Hindlimb muscle (tissue), 1 donor: ENCODE results near the gene POMT1. TPM values are rescaled to one million over a fixed set of nuclear protein-coding genes. Genes with fewer than 3 reads are reported as not detected.
"Not testable (repeated sequence)": the region's sequence is repeated elsewhere in the genome, so short reads cannot be mapped to it uniquely, and the experiment has no call there.

Source experiments
- DNase-seq: peaks from one replicate; pipeline ENCODE4 v3.0.0-alpha.2; 2013
- polyA plus RNA-seq: library from polyadenylated mRNA; unstranded; fragments of 120-200 nt; gene quantifications from one replicate; pipeline ENCODE4 v1.2.1, GENCODE V29; 2013; ENCODE audit not compliant: insufficient read length

POMT1 gene
- polyA plus RNA-seq, 1 donor: 29.9 TPM

GRCh38 chr9:131525643-131526565, 23.2 kb downstream of the POMT1 start:
- DNase-seq: no peak

DNA sequence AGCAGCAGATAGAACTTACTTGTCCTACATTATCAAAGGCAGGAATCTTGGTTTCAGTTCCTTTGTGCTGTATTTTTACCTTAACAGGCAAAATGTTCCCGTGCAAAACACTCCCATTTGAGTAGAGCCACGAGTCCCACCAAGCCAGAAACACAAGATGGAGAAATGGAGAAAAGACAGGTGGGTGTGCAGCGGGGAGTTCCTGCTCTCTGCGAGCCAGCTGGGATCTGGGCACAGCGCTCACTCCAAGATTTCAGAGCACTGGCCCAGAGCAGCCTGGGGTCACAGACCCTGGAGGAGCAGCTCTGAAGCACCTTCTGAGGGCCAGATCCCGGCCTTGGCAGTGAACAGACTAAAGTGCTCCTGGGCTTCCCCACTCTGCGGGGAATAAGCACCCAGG, 25.5 kb downstream of the POMT1 start:
- DNase-seq: no peak

GRCh38 chr9:131528886-131529505, 26.3 kb downstream of the POMT1 start:
- no peak for DNase-seq

DNA sequence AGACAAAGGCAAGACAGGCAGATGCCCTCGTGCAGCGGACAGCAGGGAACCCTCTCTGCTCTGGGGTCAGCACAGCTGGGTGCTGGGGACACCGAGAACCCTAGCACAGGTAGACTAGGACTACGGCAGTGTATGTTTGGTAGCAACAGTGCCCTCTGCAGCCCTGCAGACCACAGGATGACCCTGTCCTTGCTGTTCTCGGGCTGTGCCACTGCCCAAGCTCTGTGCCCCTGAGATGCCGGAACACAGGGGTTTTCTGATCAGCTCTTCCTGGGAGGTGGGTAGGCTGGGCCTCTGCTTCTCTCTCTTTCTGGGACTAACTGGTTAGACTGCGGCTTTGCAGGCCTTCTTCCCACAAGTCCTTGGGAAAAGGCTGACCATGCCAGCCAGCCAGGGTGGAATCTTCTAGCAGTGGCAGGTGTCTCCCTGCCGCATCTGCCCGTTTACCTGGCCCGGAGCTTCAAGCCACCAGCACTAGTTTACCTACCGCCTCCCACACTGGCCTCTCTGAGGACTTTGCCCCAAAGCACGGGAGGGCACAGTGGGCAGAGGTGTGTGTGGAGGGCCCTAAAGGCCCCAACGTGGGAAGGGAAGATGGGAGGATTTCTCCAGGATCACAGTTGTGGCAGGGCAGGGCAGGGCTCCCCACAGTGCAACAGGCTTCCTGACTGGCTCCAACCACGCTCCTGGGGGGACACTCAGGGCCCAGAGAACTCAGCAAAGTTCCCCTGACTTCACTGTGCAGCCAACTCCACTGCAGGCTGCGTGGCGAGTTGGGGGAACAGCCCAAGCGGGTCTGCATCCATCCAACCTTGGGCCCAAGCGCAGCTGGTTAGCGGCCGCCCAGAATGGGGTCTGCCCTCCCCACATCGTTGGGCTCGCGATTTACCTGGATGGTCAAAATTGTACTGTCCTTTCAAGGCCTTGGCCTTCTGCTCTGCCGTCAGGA, 27.2 kb downstream of the POMT1 start:
- DNase-seq: no peak

- DNase-seq: no peak
Observed at GRCh38 chr9:131530546-131530919, 27.8 kb downstream of the POMT1 start.

GRCh38 chr9:131530920-131531832, 28.5 kb downstream of the POMT1 start, which contains the start of gene UCK1:
Gene UCK1, minus strand, starts transcription at chr9:131531263. Its CDS starts 89 bp downstream, at chr9:131531174.
- DNase-seq: peak; percentile 89

- no peak for DNase-seq
Observed at GRCh38 chr9:131534721-131535237, 32.1 kb downstream of the POMT1 start.

DNA sequence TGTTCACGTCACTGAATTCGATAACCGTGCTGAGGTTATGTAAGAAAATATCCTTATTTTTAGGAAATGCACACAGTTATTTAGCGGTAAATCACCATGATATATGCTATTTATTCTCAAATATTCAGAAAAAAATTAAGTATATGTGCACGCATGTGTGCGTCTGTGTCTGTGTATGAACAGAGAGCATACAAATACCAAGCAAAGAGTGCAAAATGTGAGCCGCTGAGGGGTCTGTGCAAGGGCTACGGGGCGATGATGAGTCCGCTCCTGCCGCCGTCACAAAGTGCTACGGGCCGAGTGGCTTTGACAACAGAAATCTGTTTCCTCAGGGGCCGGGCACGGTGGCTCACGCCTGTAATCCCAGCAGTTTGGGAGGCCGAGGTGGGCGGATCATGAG, 35.2 kb downstream of the POMT1 start:
- DNase-seq: no peak

GRCh38 chr9:131539223-131539923, 36.7 kb downstream of the POMT1 start:
- DNase-seq: no peak

GRCh38 chr9:131543141-131543540, 40.4 kb downstream of the POMT1 start:
- DNase-seq: no peak

GRCh38 chr9:131545003-131545785, 42.5 kb downstream of the POMT1 start, which contains the start of gene PRRT1B:
Gene PRRT1B, plus strand, starts transcription at chr9:131545523. Its CDS starts 93 bp downstream, at chr9:131545616.
- no peak for DNase-seq

DNA sequence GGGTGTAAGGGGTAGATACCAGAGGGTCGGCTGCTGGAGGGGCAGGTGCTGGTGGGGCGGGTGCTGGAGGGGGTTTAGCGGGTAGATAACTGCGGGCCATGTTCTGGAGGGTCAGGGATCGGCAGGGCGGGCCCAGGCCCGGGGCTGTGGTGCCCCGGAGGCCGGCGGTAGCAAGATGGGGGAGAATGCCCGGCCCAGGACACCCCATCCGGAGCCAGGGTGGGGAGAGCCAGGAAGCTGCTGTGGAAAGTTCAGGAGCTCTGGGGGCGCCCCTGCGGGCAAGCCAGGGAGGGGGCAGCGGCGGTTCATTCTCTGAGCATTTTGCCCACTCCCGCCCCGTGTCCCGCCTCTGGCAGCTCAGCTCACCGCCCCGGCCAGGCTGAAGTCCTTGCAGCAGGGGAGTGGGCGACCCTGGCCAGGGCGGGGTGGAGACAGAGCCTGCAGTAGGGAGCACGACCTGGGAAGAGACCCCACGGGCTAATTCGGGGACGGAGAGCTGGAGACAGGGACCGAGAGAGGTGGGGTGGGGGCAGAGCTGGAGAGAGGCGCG, 43.1 kb downstream of the POMT1 start:
- no peak for DNase-seq

DNA sequence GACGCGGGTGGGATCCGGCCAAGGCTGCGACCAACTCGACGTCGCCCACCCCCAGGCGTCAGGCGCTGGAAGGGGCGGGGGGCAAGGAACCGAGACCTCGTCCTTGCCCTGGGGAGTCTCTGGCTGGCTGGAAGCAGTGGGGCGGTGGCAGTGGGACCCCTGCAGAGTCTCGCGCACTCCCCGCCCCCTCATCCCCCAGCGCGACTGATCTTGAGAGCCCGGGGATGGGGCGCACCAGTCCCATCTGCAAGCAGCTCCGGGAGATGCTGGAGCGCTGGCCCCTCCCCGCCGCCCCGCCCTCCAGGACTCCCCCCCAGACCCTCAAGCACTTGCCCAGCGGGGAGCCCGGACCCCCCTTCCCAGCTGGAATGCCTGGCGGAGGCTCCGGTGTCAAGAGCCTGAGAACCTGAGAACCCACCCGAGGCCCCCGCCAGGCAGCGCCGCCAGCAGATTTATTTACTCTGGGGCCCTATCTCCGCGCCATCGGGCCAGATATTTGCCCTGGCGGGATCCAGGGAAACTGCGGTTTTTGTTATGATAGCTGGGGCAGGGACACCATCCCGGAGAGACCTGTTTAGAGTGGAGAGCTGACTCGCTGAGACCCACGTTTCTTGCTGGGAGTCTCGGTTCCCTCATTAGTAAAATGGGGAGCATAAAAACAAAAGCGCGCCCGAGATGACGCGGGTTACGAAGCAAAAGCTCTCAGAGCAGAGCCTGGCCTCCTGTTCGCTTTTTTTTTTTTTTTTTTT, 43.8 kb downstream of the POMT1 start:
- DNase-seq: no peak

DNA sequence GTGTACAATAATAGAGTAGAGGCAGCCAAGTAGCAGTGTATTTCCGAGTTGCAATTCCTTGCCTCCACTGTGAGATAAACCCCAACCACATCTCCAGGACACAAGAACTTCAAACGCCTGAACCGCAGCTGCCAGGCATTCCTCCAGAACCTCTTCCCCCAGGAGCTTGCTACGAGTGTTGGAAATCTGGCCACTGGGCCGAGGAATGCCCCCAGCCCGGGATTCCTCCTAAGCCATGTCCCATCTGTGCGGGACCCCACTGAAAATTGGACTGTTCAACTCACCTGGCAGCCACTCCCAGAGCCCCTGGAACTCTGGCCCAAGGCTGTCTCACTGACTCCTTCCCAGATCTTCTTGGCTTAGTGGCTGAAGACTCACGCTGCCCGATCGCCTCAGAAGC, 46.5 kb downstream of the POMT1 start:
- not testable (repeated sequence) for DNase-seq

GRCh38 chr9:131550465-131550864, 47.7 kb downstream of the POMT1 start:
- not testable (repeated sequence) for DNase-seq

DNA sequence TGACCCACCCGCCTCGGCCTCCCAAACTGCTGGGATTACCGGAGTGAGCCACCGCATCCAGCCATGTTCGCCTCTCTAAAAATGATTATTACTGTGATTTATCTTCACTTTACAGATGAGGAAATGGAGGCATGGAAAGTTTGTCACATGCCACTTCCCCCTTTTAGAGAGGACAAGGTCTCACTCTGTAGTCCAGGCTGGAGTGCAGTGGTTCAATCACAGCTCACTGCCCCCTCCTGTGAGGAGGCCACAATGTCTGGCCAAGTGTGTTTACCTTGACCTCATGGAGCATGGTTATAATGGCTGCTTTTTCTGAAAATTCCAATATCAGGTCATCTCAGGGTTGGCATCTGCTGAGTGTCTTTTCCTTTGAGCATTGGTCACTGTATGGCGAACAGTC, 49.3 kb downstream of the POMT1 start:
- no peak for DNase-seq

GRCh38 chr9:131554087-131554842, 51.5 kb downstream of the POMT1 start:
- no peak for DNase-seq

- DNase-seq: no peak
Observed at GRCh38 chr9:131554843-131555351, 52.2 kb downstream of the POMT1 start.
